HG02885 (cell line): ENCODE measurements around the gene PRPSAP2.
"Not testable (repeated sequence)": the region's sequence is repeated elsewhere in the genome, so short reads cannot be mapped to it uniquely, and the experiment has no call there.

Source experiments
- ATAC-seq: cut with Tn5 transposase; IDR thresholded peaks from one replicate; pipeline ENCODE4 v1.9.1; 2021; ENCODE audit warnings: mild to moderate bottlenecking; ENCODE audit not compliant: unreplicated experiment, poor library complexity

PRPSAP2 gene

DNA sequence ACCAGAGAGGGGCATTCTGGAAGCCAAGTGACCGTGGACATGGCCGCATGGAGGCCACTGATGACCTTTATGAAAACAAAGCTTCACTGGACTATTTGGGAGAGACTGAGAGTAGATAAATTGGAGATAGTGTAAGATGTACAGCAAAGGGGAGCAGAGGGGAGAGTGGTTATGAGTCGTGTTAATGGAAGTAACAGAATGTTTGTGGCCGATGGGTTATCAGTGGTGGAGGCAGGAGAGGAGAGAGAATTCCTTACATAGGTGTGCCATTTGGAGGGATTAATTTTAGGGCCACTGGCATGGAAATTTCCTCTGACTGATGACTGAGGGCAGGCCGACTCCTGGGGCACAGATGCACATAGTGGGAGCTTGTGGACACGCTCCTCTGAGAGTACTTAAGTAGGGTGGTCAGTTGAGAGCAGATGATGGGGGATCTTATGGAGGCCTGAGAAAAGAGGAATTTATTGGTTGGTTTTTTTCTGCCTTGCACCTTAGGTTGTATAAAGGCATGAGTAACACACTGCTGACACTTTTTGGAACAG is 19.2 kb downstream of the PRPSAP2 start:
- ATAC-seq: no peak

DNA sequence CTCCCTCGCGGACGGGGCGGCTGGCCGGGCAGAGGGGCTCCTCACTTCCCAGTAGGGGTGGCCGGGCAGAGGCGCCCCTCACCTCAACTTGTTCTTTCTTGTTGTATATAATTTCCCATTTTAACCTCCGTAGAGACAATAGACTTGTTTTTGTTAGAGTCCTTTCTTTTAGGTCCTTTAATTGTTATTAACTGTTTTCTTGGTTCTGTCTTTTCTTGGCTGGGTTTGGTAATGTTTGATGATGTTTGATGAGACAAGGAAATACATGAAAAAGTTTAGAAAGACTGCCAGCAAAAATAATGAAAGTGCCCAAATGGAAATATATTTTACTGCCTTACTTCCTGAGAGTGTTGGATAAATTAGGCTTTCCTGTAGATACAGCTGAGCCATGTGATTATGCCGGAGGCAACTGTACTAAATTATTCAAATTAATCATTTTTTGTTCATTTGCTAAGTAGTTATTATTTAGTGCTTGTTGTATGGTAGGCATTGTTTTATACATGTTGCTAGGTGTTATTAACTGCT is 30.9 kb downstream of the PRPSAP2 start:
- no peak for ATAC-seq

DNA sequence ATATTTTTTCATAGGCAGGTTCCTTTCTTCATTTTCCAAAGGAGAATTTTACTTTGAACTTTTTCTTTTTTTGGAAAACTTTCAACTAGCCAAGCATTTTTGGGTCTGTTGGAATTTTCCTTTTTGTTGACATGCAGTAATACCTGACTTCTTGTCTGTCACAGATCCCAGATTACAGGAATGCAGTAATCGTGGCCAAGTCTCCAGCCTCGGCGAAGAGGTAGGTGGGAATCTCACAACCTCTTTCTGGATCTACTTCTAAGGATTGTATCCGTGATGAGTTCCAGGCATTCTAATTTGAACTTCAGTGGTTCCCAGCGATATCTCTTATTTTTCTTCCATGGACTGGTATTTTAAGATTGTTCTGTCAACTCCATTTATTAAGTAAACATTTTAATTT is 31.7 kb downstream of the PRPSAP2 start:
- ATAC-seq: no peak

- no peak for ATAC-seq
Observed at GRCh38 chr17:18891541-18891940, 33.6 kb downstream of the PRPSAP2 start.

DNA sequence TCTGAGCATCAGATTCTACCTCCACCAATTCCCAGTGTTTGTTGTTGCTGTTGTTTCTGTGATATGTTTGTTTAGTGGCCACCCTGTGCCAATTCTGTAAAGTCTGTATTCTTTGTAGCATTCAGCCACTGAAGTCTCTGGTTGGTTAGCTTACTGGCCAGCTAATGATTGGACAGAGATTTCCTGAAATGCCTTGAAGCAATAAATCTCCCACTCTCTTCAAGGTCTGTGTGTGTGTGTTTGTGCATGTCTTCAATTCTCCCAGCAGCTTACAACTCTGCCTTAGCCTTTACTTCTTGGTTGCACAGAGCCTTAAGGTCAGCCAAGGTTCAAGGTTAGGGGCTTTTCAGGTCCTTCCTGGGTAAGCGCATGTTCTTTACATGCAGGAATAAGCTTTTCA is 38.2 kb downstream of the PRPSAP2 start:
- ATAC-seq: no peak

DNA sequence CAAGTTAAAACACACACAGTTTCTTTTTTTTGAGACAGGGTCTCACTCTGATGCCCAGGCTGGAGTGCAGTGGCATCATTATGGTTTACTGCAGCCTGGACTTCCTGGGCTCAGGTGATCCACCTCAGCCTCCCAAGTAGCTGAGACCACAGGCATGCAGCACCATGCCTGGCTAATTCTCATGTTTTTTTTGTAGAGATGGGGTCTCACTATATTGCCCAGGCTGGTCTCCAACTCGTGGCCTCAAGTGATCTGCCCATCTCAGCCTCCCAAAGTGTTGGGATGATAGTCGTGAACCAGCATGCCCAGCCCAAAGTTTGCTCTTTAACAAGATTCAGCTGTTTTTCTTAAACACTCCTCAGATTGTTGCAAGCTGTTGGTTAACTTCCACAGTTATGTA is 39.0 kb downstream of the PRPSAP2 start:
- ATAC-seq: no peak

- ATAC-seq: no peak
Observed at GRCh38 chr17:18904482-18904881, 46.6 kb downstream of the PRPSAP2 start.

- no peak for ATAC-seq
Observed at GRCh38 chr17:18905226-18905625, 47.3 kb downstream of the PRPSAP2 start.

- ATAC-seq: no peak
Observed at GRCh38 chr17:18910326-18910725, 52.4 kb downstream of the PRPSAP2 start.

GRCh38 chr17:18910881-18911280 is 53.0 kb downstream of the PRPSAP2 start:
- no peak for ATAC-seq

- no peak for ATAC-seq
Observed at GRCh38 chr17:18916816-18917500, 59.0 kb downstream of the PRPSAP2 start.

- ATAC-seq: no peak
Observed at GRCh38 chr17:18917506-18918032, 59.6 kb downstream of the PRPSAP2 start.

DNA sequence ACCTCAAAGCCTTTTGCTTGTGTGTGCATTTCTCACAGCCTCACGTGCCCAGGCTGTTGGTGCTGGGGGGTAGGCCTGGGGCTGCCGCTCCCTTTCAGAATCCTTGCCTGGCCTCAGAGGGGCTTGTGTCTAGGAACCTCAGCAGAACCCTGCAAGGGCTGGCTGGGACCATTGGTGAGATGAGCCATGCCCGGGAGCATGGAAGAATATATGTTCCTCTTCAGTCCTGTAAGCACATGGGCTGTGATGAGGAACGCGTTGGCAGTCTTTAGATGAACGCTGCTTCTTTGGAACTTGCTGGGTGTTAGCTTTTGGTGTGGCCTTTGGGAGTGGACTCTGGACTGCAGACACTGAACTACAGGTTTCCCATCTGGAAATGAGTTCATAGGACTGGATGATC is 62.0 kb downstream of the PRPSAP2 start:
- ATAC-seq: no peak

DNA sequence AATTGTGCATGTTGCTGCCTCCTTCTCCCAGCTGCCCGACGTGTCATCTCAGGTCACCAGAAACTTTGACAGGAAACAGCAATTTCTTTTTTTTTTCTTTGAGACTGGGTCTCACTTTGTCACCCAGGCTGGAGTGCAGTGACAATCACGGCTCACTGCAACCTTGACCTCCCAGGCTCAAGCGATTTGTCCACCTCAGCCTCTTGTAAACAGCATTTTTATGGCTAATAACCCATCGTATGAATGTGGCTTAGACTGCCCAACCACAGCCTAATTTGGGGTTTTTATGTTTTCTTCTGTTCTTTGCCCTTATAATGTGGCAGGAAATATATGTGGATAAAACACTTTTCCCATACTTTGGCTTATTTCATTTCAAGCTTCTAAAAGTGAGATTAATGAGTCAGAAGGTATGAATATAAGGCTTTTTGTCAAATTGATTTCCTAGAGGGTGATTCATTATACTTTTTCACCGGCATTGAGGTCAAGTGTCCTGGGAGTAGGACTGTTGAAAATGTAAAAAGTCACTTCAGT is 63.0 kb downstream of the PRPSAP2 start:
- no peak for ATAC-seq

- no peak for ATAC-seq
Observed at GRCh38 chr17:18921485-18921884, 63.6 kb downstream of the PRPSAP2 start.

DNA sequence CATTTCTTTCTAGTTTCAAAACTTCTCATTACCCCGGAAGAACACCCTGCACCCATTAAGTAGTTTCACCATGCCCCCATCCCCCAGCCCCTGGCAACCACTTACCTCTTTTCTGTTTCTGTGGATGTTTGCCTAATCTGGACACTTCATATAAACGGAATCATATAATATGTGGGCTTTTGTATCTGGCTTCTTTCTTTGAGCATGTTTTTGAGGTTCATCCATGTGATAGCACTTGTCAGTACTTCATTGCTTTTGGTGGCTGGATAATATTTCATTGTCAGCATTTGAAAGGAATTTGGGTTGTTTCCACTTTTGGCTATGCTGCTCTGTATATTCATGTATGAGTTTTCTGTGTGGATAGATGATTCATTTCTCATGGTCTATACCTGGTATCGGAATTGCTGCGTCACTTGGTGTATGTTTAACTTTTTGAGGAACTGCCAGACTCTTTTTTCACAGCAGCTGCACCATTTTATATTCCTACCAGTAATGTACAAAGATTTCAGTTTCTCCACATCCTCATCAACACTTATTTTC is 64.1 kb downstream of the PRPSAP2 start:
- ATAC-seq: peak; percentile 68

DNA sequence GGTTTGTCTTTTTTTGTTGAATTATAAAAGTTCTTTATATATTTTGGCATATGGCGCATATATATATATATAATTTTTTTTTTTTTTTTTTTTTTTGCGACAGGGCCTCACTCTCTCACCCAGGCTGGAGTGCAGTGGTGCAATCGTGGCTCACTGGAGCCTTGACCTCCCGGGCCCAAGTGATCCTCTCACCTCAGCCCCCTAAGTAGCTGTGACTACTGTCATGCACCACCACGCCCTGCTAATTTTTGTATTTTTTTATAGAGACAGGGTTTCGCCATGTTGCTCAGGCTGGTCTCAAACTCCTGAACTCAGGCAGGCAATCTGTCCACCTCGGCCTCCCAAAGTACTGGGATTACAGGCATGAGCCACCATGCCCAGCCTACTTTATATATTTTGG is 64.7 kb downstream of the PRPSAP2 start:
- not testable (repeated sequence) for ATAC-seq

DNA sequence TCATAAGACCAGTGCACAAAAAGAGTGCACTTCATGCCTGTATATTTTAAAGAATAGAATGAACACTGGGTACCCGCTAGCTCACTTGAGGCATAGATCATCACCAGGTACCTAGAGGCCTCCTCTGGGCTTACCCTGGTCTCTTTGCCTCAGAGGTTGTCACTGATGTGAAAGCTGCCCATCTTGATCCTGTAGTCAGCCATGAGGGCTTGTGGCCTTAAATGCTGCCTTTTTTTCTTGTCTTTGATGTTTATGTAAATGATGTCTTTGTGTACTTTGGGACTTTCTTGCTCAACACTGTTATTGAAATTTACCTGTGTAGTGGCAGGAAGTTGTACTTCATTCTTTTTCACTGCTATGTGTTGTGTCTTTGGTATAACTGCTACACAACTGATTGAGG is 67.3 kb downstream of the PRPSAP2 start:
- no peak for ATAC-seq

- no peak for ATAC-seq
Observed at GRCh38 chr17:18928628-18929125, 70.7 kb downstream of the PRPSAP2 start.

GRCh38 chr17:18932360-18933055 is 74.6 kb downstream of the PRPSAP2 start:
- ATAC-seq: no peak
